ENCODE data around the gene LIN7B. TPM values are rescaled to one million over a fixed set of nuclear protein-coding genes. Genes with fewer than 3 reads are reported as not detected.

Gene LIN7B
- total and polyA plus RNA-seq, 4 donors: 2.2 to 3.8 (median 2.8) TPM

GRCh38 chr19:49098795-49099194 lies 15.4 kb upstream of the LIN7B start (continued):
- TF ChIP-seq YY1 (IDR thresholded peaks at IDR 0.05) (no peak), GABPA (IDR thresholded peaks at IDR 0.05 in 1 of 2, conservative IDR thresholded peaks at IDR 0.05 in 1 of 2) (no peak), MAX (IDR thresholded peaks at IDR 0.05) (no peak), RXRA (IDR thresholded peaks at IDR 0.05) (peak; percentile 45 to 57), EGR1 (IDR thresholded peaks at IDR 0.05; ENCODE audit: low read depth in 2 of 2) (no peak), ATF3 (IDR thresholded peaks at IDR 0.05) (no peak), RAD21 (IDR thresholded peaks at IDR 0.05) (peak; percentile 26 to 51), HNF4A (conservative IDR thresholded peaks at IDR 0.05) (peak; percentile 42 to 56), FOXA1 (IDR thresholded peaks at IDR 0.05) (peak; percentile 58)

GRCh38 chr19:49101160-49101559 lies 13.0 kb upstream of the LIN7B start:
- 74% methylated on average over 12 of the region's 12 CpGs for WGBS
- peaks cover 17 to 60% (median 38%) of the 10 kb centered on the region in 4 donors for H3K36me3 ChIP-seq (ENCODE audit: control insufficient read depth in 4 of 4, insufficient read depth in 3 of 4, low read depth in 1 of 4, low read length in 3 of 4)
- no peaks in the 10 kb centered on the region for H3K27me3 ChIP-seq (ENCODE audit: control insufficient read depth in 4 of 4, insufficient read depth in 4 of 4, low read length in 3 of 4)
- H3K4me3 ChIP-seq (ENCODE audit: low read depth in 1 of 3, low read length in 3 of 3): no peak overlapping the region
- H3K9ac ChIP-seq (ENCODE audit: low read depth in 1 of 2, low read length in 2 of 2): no peak overlapping the region
- no peak for DNase-seq (ENCODE audit: low spot score)
- H3K27ac ChIP-seq (ENCODE audit: low read depth in 1 of 2, low read length in 2 of 2): no peak overlapping the region
- H3K9me3 ChIP-seq (ENCODE audit: control insufficient read depth in 4 of 4, low read length in 3 of 4): no peaks in the 10 kb centered on the region
- TF ChIP-seq TAF1 (conservative IDR thresholded peaks at IDR 0.05): no peak
- no peak for TF ChIP-seq CTCF (IDR thresholded peaks at IDR 0.05; ENCODE audit: low read depth, low read length, missing input control)
- H3K4me1 ChIP-seq (ENCODE audit: control insufficient read depth in 4 of 4, insufficient read depth in 4 of 4, low read length in 3 of 4): peaks cover 2 to 25% (median 19%) of the 10 kb centered on the region in 4 donors

GRCh38 chr19:49102303-49102702 lies 11.9 kb upstream of the LIN7B start:
- H3K4me3 ChIP-seq (ENCODE audit: low read depth in 1 of 3, low read length in 3 of 3): no peak overlapping the region
- no peak overlapping the region for H3K27ac ChIP-seq (ENCODE audit: low read depth in 1 of 2, low read length in 2 of 2)
- peaks cover 2 to 23% (median 18%) of the 10 kb centered on the region in 4 donors for H3K4me1 ChIP-seq (ENCODE audit: control insufficient read depth in 4 of 4, insufficient read depth in 4 of 4, low read length in 3 of 4)
- H3K9ac ChIP-seq (ENCODE audit: low read depth in 1 of 2, low read length in 2 of 2): no peak overlapping the region
- DNase-seq (ENCODE audit: low spot score): no peak
- H3K27me3 ChIP-seq (ENCODE audit: control insufficient read depth in 4 of 4, insufficient read depth in 4 of 4, low read length in 3 of 4): no peaks in the 10 kb centered on the region
- H3K36me3 ChIP-seq (ENCODE audit: control insufficient read depth in 4 of 4, insufficient read depth in 3 of 4, low read depth in 1 of 4, low read length in 3 of 4): peaks cover 17 to 67% (median 38%) of the 10 kb centered on the region in 4 donors
- TF ChIP-seq ZBTB33 (IDR thresholded peaks at IDR 0.05): no peak
- TF ChIP-seq CTCF (IDR thresholded peaks at IDR 0.05; ENCODE audit: low read depth, low read length, missing input control): no peak
- TF ChIP-seq ATF3 (IDR thresholded peaks at IDR 0.05): no peak
- TF ChIP-seq TAF1 (conservative IDR thresholded peaks at IDR 0.05): no peak
- TF ChIP-seq RAD21 (IDR thresholded peaks at IDR 0.05): no peak
- no peak for TF ChIP-seq HNF4A (conservative IDR thresholded peaks at IDR 0.05)
- TF ChIP-seq FOXA1 (IDR thresholded peaks at IDR 0.05): no peak
- no peak for TF ChIP-seq MAX (IDR thresholded peaks at IDR 0.05)
- no peak for TF ChIP-seq HNF4G (IDR thresholded peaks at IDR 0.05)
- no peak for TF ChIP-seq EGR1 (IDR thresholded peaks at IDR 0.05; ENCODE audit: low read depth in 2 of 2)
- no peak for TF ChIP-seq GABPA (IDR thresholded peaks at IDR 0.05 in 1 of 2, conservative IDR thresholded peaks at IDR 0.05 in 1 of 2)
- TF ChIP-seq SP1 (IDR thresholded peaks at IDR 0.05): no peak
- TF ChIP-seq NR2F2 (IDR thresholded peaks at IDR 0.05): no peak
- H3K9me3 ChIP-seq (ENCODE audit: control insufficient read depth in 4 of 4, low read length in 3 of 4): no peaks in the 10 kb centered on the region
- WGBS: 84% methylated on average over 12 of the region's 12 CpGs

Data from liver (tissue), 9 donors.